Trophoblast cell (in vitro differentiated cells and primary cell): ENCODE results near the gene STX1A.

ENCODE experiments used
- DNase-seq, 2 donors: peaks; one replicate each; pipeline ENCODE4 v3.0.0-alpha.2; 2016
- H2AFZ ChIP-seq: 2 replicates; pipeline ENCODE4 v1.6.1; 2013; ENCODE audit warnings: low read length, moderate library complexity, mild to moderate bottlenecking; ENCODE audit not compliant: insufficient read depth, poor library complexity
- H2AK5ac ChIP-seq: 2 replicates; pipeline ENCODE4 v1.6.1; 2013; ENCODE audit warnings: mild to moderate bottlenecking, low read length
- H2BK120ac ChIP-seq: 2 replicates; pipeline ENCODE4 v1.6.1; 2013; ENCODE audit warnings: low read length, mild to moderate bottlenecking, moderate library complexity; ENCODE audit not compliant: insufficient read depth, poor library complexity
- H2BK12ac ChIP-seq: 2 replicates; pipeline ENCODE4 v1.6.1; 2013; ENCODE audit warnings: mild to moderate bottlenecking, low read length, moderate library complexity
- H2BK5ac ChIP-seq: 2 replicates; pipeline ENCODE4 v1.6.1; 2013; ENCODE audit warnings: low read length, low read depth, moderate library complexity, mild to moderate bottlenecking; ENCODE audit not compliant: poor library complexity
- H3K14ac ChIP-seq: 2 replicates; pipeline ENCODE4 v1.6.1; 2013; ENCODE audit warnings: mild to moderate bottlenecking, low read length
- H3K18ac ChIP-seq: 2 replicates; pipeline ENCODE4 v1.6.1; 2013; ENCODE audit warnings: mild to moderate bottlenecking, low read length
- H3K23ac ChIP-seq: 2 replicates; pipeline ENCODE4 v1.6.1; 2013; ENCODE audit warnings: low read length
- H3K27ac ChIP-seq: 2 replicates; pipeline ENCODE4 v1.5.1; 2013; ENCODE audit warnings: low read depth, mild to moderate bottlenecking, inconsistent platforms, low read length, moderate library complexity
- H3K27me3 ChIP-seq: 2 replicates; pipeline ENCODE4 v1.6.1; 2013; ENCODE audit warnings: inconsistent platforms, mild to moderate bottlenecking, low read length, moderate library complexity; ENCODE audit not compliant: insufficient read depth
- H3K36me3 ChIP-seq, 2 experiments: 1 replicate in 1 of 2; 2 replicates in 1 of 2; pipeline ENCODE4 v1.6.1; 2013; ENCODE audit warnings: low read length in 2 of 2, mild to moderate bottlenecking in 2 of 2, moderate library complexity in 1 of 2; ENCODE audit not compliant: insufficient read depth in 2 of 2, control insufficient read depth in 1 of 2
- H3K4ac ChIP-seq: 2 replicates; pipeline ENCODE4 v1.6.1; 2013; ENCODE audit warnings: low read depth, mild to moderate bottlenecking, low read length, moderate library complexity
- H3K4me1 ChIP-seq, 2 experiments: 1 replicate in 1 of 2; 2 replicates in 1 of 2; pipeline ENCODE4 v1.6.1; 2013; ENCODE audit warnings: low read length in 2 of 2, mild to moderate bottlenecking in 2 of 2, moderate library complexity in 1 of 2; ENCODE audit not compliant: insufficient read depth in 2 of 2, control insufficient read depth in 1 of 2
- H3K4me2 ChIP-seq: 2 replicates; pipeline ENCODE4 v1.6.1; 2013; ENCODE audit warnings: inconsistent platforms, mild to moderate bottlenecking, low read length, moderate library complexity
- H3K4me3 ChIP-seq: 2 replicates; pipeline ENCODE4 v1.5.1; 2013; ENCODE audit warnings: mild to moderate bottlenecking, low read depth, low read length, inconsistent platforms
- H3K79me1 ChIP-seq: one replicate; pipeline ENCODE4 v1.6.1; 2013; ENCODE audit warnings: low read length
- H3K79me2 ChIP-seq: 2 replicates; pipeline ENCODE4 v1.6.1; 2013; ENCODE audit warnings: low read length, mild to moderate bottlenecking; ENCODE audit not compliant: control insufficient read depth, insufficient read depth, poor library complexity
- H3K9ac ChIP-seq: 2 replicates; pipeline ENCODE4 v1.6.1; 2013; ENCODE audit warnings: mild to moderate bottlenecking, low read length
- H3K9me3 ChIP-seq: 2 replicates; pipeline ENCODE4 v1.6.1; 2013; ENCODE audit warnings: low read depth, mild to moderate bottlenecking, control low read depth, inconsistent platforms, low read length; ENCODE audit not compliant: insufficient read depth
- H4K12ac ChIP-seq: 2 replicates; pipeline ENCODE4 v1.6.1; 2013; ENCODE audit warnings: low read depth, mild to moderate bottlenecking, low read length, moderate library complexity
- H4K8ac ChIP-seq: 2 replicates; pipeline ENCODE4 v1.6.1; 2013; ENCODE audit warnings: low read depth, mild to moderate bottlenecking, low read length, moderate library complexity
- H4K91ac ChIP-seq: one replicate; pipeline ENCODE4 v1.6.1; 2013; ENCODE audit warnings: low read depth, mild to moderate bottlenecking, low read length, moderate library complexity
- WGBS: extraction: QIAGEN DNeasy Blood & Tissue Kit; methylation state at CpG from one replicate; pipeline ENCODE4 v1.1.7; 2013; ENCODE audit warnings: missing lambda C conversion rate; ENCODE audit not compliant: insufficient read length, insufficient coverage; ENCODE audit errors: extremely low coverage; 5-methylcytosine and 5-hydroxymethylcytosine counted together

STX1A gene

GRCh38 chr7:73706126-73707044 lies 13.1 kb downstream of the STX1A start:
- H2BK5ac ChIP-seq: no peak overlapping the region
- no peaks in the 10 kb centered on the region for H3K79me1 ChIP-seq
- no peaks in the 10 kb centered on the region for H3K79me2 ChIP-seq
- H3K27ac ChIP-seq: no peak overlapping the region
- no CpG with 5 or more reads among the region's 25 CpGs for WGBS
- no peak overlapping the region for H4K12ac ChIP-seq
- peaks cover 1% of the 10 kb centered on the region for H3K9me3 ChIP-seq
- H3K18ac ChIP-seq: no peak overlapping the region
- no peak overlapping the region for H3K9ac ChIP-seq
- H3K27me3 ChIP-seq: no peaks in the 10 kb centered on the region
- no peak overlapping the region for H3K4me3 ChIP-seq
- H4K91ac ChIP-seq: no peak overlapping the region
- no peak overlapping the region for H2BK120ac ChIP-seq
- no peak overlapping the region for H3K4ac ChIP-seq
- H2AK5ac ChIP-seq: no peak overlapping the region
- H3K14ac ChIP-seq: no peak overlapping the region
- no peak overlapping the region for H3K4me2 ChIP-seq
- H2BK12ac ChIP-seq: no peak overlapping the region
- H3K23ac ChIP-seq: no peak overlapping the region
- H2AFZ ChIP-seq: no peak overlapping the region
- no peak overlapping the region for H4K8ac ChIP-seq
- H3K36me3 ChIP-seq: peaks cover 13 to 17% of the 10 kb centered on the region in 2 experiments
- DNase-seq: no peak
- peaks cover 2% of the 10 kb centered on the region in 2 experiments for H3K4me1 ChIP-seq

- Histone ChIP-seq H3K79me1 (no peaks in the 10 kb centered on the region), H3K4me2 (no peak overlapping the region), H2AK5ac (no peak overlapping the region), H3K18ac (no peak overlapping the region), H3K23ac (no peak overlapping the region), H3K27ac (no peak overlapping the region), H2BK5ac (no peak overlapping the region), H3K4ac (no peak overlapping the region), H4K8ac (no peak overlapping the region), H2BK120ac (no peak overlapping the region), H3K36me3 (peaks cover 18 to 22% of the 10 kb centered on the region in 2 experiments), H3K9me3 (peaks cover 1% of the 10 kb centered on the region), H3K14ac (no peak overlapping the region), H3K4me1 (peaks cover 2% of the 10 kb centered on the region in 2 experiments), H3K27me3 (no peaks in the 10 kb centered on the region), H2BK12ac (no peak overlapping the region), H4K91ac (no peak overlapping the region), H4K12ac (no peak overlapping the region), H3K4me3 (no peak overlapping the region), H3K9ac (no peak overlapping the region), H2AFZ (no peak overlapping the region), H3K79me2 (no peaks in the 10 kb centered on the region)
- no peak for DNase-seq
- no CpG with 5 or more reads among the region's 10 CpGs for WGBS
Measured at GRCh38 chr7:73705551-73705920, 13.9 kb downstream of the STX1A start.

- Histone ChIP-seq H3K4me2 (no peak overlapping the region), H3K9ac (no peak overlapping the region), H2BK12ac (no peak overlapping the region), H2BK5ac (no peak overlapping the region), H3K9me3 (peaks cover 1% of the 10 kb centered on the region), H3K27ac (no peak overlapping the region), H4K91ac (no peak overlapping the region), H4K8ac (no peak overlapping the region), H3K23ac (no peak overlapping the region), H3K36me3 (peaks cover 23 to 28% of the 10 kb centered on the region in 2 experiments), H3K4me1 (peaks cover 2% of the 10 kb centered on the region in 2 experiments), H3K4ac (no peak overlapping the region), H2AK5ac (no peak overlapping the region), H3K79me2 (no peaks in the 10 kb centered on the region), H3K14ac (no peak overlapping the region), H3K4me3 (no peak overlapping the region), H2AFZ (no peak overlapping the region), H4K12ac (no peak overlapping the region), H2BK120ac (no peak overlapping the region), H3K18ac (no peak overlapping the region), H3K79me1 (no peaks in the 10 kb centered on the region), H3K27me3 (no peaks in the 10 kb centered on the region)
- DNase-seq: no peak
- no CpG with 5 or more reads among the region's 23 CpGs for WGBS
Measured at GRCh38 chr7:73704640-73705550, 14.6 kb downstream of the STX1A start.

GRCh38 chr7:73703757-73704639 lies 15.5 kb downstream of the STX1A start:
- no peak overlapping the region for H2BK12ac ChIP-seq

More at GRCh38 chr7:73703757-73704639, 15.5 kb downstream of the STX1A start:
- Histone ChIP-seq H3K4ac (no peak overlapping the region), H4K91ac (no peak overlapping the region), H3K79me2 (no peaks in the 10 kb centered on the region), H2BK5ac (no peak overlapping the region), H3K27me3 (no peaks in the 10 kb centered on the region), H3K36me3 (peaks cover 29 to 36% of the 10 kb centered on the region in 2 experiments), H3K18ac (no peak overlapping the region), H3K27ac (no peak overlapping the region), H2BK120ac (no peak overlapping the region), H4K8ac (no peak overlapping the region), H3K4me3 (no peak overlapping the region), H4K12ac (no peak overlapping the region), H2AFZ (no peak overlapping the region), H3K4me1 (peaks cover 2% of the 10 kb centered on the region in 2 experiments), H3K79me1 (no peaks in the 10 kb centered on the region), H3K4me2 (no peak overlapping the region), H3K9ac (no peak overlapping the region), H3K23ac (no peak overlapping the region), H3K9me3 (peaks cover 1% of the 10 kb centered on the region), H2AK5ac (no peak overlapping the region), H3K14ac (no peak overlapping the region)
- DNase-seq: peak; percentile 80 to 85
- WGBS: no CpG with 5 or more reads among the region's 45 CpGs
